GM19467 (cell line): ENCODE results near the gene ZNF853.
"Not testable (repeated sequence)": the region's sequence is repeated elsewhere in the genome, so short reads cannot be mapped to it uniquely, and the experiment has no call there.

Experiments used
- ATAC-seq: cut with Tn5 transposase; IDR thresholded peaks from one replicate; pipeline ENCODE4 v1.9.1; 2021; ENCODE audit warnings: mild to moderate bottlenecking, moderate library complexity; ENCODE audit not compliant: unreplicated experiment

The ZNF853 gene

DNA sequence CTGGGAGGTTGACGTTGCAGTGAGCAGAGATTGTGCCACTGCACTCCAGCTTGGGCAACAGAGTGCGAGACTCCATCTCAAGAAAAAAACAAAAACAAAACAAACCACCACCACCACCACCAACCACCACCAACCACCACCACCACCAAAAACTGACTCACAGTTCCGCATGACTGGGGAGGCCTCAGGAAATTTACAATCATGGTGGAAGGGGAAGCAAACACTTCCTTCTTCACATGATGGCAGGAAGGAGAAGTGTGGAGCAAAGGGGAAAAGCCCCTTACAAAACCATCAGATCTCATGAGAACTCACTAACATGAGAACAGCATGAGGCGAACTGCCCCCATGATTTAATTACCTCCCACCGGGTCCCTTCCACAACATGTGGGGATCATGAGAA, 19.6 kb downstream of the ZNF853 start:
- not testable (repeated sequence) for ATAC-seq

DNA sequence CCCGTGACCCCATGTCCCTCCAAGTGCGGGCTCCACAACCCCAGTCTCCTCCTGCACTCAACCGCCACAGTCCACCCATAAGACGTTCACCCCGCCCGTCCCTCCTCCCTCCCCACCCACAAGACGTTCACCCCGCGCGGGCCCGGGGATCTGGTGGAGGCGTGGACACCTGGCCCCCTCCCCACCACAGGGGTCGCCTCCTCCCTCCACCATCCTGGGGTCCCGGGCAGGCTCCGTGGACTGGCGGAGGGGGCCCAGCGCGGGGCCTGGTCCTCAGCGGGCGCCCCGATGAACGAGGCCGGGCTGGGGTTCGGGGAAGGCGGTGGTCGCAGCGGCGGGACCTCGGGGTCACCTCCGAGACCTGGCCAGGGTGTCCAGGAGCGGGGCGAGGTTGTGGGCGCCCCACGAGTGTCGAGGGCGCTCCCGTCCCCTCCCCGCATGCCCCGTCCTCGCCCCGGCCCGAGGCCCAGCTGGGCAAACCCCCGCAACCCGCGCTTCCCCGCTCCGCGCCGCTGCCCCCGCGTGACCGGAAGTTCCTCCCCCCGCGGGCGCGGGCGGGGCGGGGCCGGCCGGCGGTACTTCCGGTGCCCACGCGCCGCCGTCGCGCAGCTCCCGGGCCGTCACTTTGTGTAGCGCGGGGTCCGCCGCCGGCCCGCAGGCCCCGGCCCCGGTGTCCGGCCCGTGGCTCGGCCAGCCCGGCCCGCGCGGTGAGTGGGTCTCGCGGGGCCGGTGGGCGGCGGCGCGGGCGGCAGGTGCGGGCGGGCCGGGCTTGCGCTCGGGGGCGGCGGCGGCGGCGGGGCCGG, 21.5 kb downstream of the ZNF853 start, which contains the start of gene ZNF316:
ZNF316 (plus strand) TSS at position 578 of the 803 bp plus-strand sequence. CDS start 5,092 bp downstream, outside the sequence.
- ATAC-seq = peak; percentile 49

DNA sequence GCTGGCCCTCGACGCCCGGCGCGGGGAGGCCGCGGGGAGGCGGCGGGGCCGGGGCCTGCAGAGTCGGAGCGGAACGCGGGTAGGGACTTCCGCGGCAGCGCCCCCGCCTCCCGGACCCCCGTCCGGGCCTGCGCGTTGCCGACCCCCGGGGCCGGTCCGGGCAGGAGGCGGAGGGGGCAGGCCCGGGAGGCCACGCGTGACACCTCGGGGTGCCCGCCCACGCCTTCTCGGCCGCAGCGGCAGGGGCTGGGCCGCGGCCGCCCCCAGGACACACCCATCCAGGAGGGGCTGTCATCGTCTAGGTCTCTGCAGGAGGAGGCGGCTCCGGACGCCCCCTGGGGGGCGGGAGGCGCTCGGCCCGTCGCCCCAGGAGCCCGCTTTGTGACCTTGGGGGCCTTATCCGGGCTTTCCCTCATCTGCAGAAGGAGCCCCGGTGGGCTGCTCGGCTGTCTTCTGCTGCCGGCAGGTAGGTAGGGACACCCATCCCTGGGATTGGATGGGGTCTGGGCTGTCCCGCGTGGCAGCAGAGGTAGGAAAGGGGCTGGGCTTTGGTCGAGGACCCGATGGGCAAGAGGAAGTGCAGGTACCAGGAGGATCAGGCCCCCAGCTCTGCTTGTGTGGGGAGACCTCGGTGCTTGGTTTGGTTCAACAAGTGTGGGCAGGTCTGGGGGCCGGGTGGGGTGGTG, 22.3 kb downstream of the ZNF853 start:
- peak; percentile 83 for ATAC-seq

DNA sequence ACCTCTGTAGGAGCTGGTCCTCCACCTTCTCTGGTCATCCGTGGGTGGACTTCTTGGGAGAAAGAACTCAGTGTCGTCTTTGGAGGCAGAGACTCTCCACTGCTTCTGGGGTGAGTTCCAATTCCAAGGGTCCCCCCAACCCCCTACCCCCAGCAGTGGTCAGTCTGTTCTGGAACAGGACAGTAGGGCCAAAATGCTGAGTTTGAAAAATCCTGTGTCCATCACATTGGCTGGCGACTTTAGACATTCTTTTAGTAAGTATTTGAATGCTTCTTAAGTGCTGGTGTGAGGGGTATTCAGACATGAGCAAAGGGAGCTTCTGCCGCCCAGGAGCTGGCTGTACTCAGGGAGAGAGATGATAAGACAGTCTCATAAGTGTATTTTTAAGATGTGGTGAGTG, 23.6 kb downstream of the ZNF853 start:
- no peak for ATAC-seq

DNA sequence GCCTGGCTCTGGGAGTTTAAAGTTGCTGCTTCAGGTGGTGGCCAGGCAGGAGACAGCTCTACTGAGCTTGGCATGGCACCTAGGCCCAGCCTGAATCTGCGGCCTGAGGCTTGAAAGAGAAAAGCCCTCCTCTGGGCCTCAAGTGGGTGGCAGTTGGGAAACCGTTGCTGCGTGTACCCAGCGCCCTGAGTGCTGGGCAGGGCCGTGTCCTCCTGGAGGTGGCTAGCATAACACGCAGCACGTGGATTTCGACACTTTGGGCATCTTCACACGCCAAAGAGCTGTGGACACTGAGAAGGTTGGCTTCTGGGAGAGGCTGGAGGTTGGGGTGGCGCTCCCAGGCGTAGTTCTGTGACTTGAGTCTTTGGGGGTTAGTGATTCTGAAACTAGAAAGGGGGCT, 24.2 kb downstream of the ZNF853 start:
- ATAC-seq = no peak

DNA sequence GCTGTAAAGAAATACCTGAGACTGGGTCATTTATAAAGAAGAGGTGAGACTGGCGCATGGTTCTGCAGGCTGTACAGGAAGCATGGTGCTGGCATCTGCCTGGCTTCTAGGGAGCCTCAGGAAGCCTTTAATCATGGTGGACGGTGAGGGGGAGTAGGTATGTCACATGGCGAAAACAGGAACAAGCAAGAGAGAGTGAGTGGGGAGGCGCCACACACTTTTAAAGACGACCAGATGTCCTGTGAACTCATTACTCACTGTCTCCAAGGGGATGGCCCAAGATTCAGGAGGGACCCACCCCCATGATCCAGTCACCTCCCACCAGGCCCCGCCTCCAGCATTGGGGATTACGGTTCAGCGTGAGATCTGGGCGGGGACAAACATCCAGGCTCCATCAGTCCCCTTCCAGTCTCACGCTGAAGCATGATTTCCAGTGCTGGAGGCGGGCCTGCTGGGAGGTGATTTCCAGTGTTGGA, 24.9 kb downstream of the ZNF853 start:
- no peak for ATAC-seq

DNA sequence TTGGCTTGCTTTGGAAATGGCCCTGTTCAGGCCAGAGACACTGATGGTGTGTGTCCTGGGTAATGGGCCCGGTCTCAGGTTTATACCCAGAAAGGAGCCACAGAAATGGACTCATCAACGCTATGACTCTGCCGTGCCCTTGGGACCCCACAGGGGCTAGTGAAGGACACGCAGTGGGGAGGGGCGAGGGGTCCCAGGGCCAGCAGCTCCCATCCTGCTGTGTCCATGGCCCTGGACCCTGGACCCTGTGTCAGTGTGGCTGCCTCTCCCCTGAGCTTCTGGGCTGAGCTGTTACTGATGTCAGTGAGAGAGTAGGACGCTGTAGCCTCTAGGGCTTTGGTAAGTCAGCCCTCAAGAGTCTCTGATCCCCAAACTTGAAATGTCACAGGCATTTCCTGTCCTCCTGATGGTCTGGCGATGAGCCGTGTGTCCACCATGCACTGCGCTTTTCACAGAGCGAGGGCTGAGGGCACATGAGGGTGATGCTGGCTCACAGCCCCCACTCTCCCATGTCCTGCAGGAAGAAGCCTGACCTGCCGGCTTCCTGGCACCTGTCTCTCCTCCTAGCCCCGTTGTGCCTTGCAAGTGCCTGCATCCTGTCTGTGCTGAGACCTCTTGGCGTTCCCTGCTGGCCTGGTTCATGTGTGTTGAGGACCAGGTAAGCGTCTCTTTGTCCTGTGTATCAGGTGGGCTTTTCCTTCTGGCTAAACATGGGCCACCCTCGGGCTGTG, 26.1 kb downstream of the ZNF853 start:
- no peak for ATAC-seq

DNA sequence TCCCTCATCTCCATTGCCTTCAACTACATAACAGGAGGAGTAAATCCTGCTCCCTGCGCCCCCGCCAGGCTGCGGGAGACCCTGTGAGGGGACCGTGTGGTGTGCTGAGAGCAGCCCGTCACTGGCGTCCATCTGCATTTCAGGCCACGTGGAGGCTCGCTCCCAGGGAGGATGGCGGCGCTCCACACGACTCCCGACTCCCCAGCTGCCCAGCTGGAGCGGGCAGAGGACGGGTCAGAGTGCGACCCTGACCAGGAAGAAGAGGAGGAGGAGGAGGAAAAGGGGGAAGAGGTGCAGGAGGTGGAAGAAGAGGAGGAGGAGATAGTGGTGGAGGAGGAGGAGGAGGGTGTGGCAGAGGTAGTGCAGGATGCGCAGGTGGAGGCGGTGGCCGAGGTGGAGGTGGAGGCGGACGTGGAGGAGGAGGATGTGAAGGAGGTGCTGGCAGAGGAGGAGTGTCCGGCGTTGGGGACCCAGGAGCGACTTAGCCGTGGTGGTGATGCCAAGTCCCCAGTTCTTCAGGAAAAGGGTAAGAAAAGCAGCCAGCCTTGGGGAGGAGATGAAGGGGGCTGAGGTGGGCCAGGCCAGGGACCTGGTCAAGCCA, 26.9 kb downstream of the ZNF853 start:
- ATAC-seq = no peak

DNA sequence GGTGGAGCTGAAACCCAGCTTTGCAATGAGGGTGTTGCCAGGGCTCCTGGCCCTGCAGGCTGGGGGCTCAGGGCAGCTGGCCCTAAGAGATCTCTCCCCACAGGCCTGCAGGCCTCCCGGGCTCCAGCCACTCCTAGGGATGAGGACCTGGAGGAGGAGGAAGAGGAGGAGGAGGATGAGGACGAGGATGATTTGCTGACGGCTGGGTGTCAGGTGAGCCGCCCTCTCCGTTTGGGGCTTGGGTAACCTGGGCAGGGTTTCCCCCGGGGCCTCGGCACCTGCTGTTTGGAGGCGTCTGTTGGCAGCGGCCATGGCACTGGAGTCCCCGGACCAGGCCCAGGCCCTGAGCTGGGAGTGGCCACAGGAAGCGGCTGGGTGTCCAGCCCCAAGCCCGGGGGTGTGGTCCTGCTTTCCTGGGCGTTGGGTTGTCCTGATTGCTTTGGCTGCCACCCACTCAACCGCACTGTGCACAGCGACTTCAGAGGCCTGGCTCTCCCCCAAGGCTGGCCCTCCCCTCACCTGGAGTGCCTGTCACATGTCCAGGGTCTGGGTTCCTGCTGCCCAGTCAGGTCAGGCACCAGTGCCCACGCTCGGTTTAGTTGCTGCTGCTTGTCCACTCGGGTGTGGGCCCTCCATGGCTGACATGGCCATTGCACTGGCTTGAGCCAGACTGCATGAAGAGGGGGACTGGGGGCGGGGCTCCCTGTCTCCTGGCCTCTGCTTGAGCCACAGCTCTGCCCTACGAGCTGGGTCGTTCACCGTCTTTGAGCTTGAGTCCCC, 27.6 kb downstream of the ZNF853 start:
- no peak for ATAC-seq

DNA sequence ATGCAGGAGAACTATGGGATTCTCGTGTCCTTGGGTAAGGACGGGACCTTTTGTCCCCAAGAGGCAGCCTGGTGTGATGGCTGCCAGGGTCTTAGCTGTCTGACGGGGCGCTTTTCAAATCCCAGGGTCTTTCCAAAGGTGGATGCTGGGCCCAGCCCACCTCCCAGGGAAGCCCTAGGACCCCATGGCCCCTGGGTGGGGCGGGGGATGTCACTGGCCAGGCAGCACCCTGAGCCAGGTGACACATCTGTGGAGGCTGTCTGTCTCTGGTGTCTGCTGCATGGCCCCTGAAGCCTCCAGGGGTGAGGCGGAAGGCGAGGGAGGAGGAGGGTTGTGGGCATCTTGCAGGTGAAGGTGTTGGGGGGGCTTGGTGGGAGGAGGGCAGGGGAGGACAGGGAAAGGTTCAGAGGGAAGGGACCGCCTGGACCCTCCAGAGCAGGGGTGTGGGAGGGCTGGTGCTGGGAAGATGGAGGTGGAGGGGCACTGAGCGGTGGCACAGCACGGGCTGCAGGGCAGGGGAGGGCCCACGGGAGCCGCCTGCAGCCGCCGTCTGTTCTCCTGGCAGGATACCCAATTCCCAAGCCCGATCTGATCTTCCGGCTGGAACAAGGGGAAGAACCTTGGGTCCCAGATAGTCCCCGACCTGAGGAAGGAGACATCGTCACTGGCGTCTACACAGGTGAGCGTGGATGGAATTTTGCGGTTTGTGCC, 28.7 kb downstream of the ZNF853 start:
- no peak for ATAC-seq

DNA sequence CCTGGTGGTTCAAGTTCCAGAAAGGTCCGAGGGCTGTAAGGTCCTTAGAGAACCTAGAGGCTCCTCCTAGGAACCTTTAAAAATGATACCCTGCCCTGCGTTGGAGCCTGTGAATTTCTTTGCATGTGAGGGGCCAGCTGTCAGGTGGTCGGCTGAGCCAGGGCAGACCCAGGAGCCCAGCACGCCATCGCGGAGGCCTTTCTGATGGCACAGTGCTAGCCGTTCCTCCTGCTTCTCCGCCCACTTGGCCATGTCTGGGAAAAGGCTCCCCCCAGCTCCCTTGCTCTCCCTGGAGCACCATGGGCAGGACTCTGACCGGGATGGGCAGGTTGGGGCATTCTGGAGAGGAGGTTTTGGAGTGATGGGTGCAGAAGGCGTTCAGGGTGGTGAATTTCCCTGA, 29.3 kb downstream of the ZNF853 start:
- no peak for ATAC-seq

DNA sequence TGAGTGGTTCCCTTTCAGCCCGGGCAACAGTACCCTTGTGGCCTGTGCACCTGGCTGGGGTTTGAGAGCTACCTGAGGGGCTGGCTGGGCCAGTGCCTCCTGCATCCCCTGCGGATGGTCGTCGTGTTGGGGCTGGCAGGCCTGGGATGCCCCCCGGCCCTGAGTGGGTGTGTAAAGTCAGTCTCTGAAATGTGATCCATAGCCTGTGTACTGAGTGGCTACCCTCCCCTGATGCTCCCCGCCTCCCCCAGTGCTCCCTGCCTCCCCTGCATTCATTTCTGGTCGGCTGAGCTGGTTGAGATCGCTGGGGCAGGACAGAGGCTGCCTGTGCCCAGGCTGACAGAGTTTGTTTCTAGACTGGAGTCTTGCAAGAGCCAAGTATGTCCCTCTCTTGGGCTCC, 31.1 kb downstream of the ZNF853 start:
- no peak for ATAC-seq

DNA sequence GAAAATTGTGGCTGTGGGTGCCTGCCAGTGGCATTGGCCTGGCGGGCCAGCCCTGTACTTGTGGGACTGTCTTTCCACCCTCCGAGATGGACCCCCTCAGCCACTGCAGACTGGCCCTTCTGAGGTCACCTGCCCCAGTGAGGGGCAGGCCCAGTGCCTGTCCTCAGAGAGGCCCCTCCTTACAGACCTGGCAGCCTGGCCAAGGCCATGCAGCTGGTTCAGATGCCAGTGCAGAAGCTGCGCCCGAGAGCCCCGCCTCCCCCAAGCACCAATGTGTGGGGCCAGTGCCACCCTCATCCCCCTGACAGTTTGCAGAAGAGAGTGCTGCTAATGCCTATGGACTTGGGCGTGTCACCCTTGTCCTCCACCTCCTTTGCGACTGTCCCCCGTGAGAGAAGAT, 31.7 kb downstream of the ZNF853 start:
- ATAC-seq = no peak

DNA sequence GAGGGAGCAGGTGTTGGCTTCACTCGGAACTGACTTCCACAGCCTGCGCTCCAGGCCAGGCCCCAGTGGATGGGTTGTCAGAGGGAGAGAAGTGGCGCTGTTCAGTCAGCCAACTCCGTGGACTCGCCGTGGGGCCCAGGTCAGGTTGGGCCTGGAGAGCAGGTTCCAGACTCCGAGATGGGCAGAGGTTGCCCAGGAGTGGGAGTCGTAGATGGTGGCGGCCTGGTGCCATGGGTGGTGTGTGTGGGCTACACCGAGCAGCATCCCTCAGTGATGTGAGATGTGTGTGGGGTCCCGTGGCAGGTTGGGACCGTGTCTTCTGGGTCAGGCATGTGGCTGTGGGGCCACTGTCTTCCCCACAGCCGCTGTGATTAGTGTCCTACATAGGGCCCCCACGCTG, 32.1 kb downstream of the ZNF853 start:
- ATAC-seq = no peak

DNA sequence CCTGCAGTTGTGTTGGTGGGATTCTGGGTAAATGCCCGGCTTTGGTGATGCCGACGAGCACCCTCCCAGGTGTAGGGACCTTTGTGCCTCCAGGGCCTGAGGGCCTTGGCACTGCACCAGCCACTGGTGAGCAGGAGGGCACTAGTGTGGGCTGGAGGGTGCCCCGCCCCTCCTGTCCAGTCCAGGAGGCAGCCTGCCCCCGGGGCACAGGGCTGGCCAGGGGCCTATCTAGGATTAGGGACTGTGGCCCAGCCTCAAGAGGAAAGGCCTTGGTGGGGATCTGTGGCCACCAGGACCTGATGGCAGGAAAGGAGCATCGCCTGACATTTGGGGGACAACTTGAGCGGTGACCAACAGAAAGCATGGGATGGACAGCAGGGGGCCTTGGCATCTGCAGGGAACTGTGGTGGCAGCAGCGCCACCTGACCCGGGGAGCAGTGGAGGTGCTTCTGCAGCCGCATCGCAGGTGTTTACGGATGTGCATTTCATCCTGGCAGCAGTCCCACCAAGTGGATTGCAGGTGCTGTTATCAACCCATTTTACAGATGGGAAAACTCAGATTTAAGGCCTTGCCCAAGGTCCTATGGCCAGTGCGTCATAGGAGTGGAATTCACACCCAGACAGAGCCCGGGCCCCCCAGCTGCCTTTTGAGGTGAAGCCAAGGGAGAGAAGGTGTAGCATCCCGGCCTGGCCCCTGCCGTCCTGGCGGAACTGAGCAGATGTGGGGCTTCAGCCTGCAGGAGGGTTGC, 32.8 kb downstream of the ZNF853 start:
- no peak for ATAC-seq

DNA sequence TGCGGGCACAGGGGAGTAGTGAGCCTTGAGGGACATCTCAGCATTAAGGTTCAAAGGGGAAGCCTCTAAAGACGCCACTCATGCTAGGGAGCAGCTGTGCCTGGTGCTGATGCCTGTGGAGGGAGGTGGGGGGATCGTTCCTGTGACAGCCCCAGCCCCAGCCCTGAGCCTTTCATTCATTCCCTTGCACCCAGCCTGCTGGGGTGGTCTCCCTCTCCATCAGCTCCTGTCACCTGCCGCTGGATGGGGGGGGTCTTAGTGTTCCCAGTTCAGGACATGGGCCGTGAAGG, 33.4 kb downstream of the ZNF853 start:
- ATAC-seq = no peak

DNA sequence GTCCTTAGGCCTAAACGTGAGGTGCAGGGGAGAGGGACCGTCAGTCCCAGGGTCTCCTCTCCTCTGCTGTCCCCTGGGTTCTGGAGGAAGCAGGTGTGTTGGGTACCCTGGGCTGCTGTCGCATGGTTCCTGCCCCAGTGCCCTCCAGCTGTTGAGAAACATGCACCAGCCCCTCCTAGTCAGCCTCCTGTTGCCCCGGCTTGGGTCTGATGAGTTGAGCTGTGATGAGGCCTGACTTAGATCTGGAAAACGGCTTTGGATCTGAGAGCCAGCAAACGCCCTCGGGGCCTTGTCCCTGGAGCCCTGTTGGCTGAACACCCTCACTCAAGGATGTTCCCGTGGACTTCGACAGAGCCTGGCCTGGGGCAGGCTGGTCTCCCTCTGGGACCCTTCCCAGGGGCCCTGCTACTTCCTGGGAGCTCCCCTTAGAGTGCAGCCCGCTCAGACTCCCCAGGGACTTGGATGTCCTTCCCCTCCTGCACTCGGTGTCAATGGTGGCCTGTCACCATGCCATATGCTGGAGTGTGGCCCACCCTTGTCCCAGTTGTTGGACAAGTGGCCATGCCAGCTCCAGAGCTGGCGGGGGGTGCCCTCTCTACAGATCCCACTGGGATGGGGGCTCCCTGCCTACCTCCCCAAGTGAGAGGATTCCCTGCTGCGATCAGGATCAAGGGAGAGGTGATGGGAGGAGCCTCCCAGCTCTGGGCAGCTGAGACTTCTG, 34.0 kb downstream of the ZNF853 start:
- no peak for ATAC-seq

DNA sequence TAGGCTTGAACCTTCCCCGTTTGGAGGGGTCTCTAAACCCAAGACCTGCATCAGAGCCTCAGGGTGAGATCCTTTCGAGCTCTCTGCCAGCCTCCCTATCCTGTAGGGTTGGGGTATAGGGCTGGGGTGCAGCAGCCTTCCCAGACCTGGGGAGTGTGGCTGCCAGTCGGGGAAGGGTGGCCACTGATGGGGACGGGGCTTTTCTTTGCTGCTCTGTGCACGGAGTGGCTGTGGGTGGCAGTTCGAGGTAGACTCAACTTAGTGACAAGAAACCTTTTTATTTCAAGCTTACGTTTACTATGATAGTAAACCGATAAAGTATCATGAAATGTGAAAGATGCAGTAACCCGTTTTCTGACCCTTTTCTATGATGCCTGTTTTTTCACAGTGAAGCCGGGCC, 34.7 kb downstream of the ZNF853 start:
- ATAC-seq = no peak
